Measurements from ENCODE around the gene AP3S1.

The AP3S1 gene

DNA sequence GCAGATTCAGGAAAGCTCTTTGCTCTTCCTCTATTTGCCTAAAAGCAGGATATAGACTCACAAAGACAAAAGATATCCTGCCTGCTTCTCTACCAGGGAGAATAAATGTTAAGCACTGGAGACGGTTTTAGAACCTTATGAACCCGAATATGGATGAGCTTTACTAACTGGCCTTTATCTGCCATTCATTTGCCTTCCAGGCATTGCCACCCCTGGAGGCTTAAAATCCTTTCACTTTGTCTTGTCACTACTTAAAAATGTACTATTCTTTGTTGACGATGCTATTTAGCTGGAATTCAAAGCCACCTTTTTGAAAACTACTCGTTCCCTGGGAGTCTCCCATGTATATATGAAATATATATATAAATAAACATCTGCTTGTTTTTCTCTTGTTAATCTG lies 97.3 kb downstream of the AP3S1 start:
- DNase-seq (ENCODE audit: low read depth in 2 of 2), result no peak

DNA sequence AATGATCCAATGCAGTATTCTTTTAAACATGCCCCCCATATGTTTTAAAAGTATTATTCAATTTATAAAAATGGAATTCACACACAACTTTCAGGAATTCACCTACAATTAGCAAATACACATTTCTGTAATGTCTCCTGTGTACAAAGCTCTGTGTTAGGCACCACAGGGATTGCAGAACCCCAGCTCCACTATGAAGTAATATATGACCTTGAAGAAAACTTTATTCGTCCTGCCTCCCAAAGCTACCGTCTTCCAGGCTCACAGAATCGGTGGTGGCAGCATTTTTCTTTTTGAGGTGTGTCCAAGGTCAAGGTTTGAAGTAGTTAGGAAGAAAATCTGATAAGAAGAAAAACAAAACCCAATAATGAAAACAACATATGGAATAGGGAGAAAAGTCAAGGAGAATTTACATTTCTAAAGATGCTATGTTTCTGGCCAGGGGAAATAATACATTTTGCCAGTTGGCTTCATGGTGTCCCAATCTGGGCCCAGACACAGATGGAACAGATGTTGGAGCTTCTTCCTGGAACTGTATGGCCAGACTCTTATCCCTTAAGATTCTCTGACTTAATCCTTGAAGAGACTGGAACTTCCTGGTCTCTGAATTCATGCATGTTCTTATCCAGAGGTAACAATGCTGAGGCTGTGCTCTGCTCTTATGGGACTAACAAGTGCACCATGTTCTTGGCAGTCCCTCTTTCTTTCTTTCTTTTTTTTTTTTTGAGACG lies 98.5 kb downstream of the AP3S1 start:
- DNase-seq (ENCODE audit: low read depth in 2 of 2), result no peak

DNA sequence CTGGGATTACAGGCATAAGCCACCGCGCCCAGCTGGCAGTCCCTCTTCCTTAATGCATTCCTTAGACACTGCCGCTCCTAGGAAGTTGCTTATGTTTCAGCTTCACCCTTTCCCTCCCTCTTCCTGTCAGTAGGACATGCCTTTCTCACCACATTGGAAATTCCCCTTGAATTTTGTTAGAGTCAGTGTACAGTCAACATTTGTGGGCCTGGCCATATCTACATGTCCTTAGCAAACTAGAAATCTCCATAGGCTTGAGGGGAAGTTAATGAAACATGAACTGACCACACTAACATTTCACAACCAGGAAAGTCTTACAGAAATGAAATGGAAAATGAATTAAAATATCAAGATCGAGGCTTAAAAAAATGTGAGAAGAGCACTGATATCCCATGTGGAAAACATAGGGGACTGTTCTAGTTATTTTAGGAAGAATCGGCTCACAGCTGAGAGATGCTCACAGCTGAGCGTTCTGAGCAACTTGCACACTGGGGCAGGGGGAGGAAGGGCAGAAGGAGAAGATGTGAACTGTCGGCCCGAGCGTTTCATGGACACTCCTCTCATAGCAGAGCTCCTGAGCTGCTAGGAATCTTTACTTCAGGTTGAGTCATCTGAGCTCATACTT lies 99.4 kb downstream of the AP3S1 start:
- no peak for DNase-seq (ENCODE audit: low read depth in 2 of 2)

DNA sequence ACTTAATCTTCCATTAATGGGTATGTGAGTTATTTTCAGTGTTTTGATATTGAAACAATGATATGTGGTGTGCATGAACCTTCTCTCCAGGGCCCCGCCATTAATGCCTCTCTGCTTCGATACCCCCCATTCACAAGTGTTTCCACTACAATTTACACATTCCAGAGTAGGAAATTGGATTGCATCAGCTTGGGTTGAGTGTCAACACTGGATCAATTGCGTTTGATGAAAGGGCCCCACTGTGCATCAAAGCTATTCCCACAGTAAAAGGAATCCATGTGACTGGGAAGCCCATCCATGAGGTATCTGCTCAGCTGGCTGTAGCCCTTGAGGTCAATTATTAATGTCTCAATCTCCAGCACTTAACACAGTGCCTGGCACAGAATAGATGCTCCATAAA lies 102.8 kb downstream of the AP3S1 start:
- DNase-seq (ENCODE audit: low read depth in 2 of 2), result no peak

DNA sequence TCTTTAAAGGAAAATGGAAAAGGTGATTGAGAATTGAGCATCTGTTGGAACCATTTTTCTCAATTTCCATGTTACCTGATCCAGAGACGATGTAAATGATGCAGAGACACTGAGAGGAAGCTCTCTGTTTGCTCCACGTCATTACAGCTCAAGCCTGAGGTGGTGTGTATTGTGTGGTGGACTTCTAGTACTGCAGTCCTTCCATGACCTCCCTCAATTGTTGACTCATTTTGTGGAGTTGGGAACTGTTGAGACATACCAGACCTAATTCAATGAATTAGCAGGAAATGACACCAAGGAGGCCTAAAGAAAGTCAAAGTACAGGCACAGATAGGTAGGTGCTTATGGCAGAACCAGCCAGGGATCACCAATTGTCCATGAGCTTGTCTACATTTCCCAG lies 104.9 kb downstream of the AP3S1 start:
- DNase-seq (ENCODE audit: low read depth in 2 of 2), result no peak

DNA sequence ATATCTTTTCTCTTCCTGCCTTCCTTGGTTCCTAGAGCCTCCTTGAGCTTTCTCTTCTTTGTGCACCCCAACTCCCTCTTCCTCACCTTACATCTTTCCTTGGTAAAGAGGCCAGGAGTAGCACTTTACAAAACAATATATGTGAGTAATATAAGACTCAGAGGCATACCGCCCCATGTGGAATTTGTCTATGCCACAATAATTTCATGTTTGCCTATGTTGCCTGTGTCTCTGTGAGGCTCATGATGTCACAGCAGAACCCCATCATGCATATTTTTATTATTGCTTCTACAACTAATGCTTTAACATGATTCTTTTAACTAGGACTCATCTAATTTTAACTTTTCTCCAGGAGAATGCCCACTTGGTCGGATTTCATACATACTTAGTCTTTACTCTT lies 105.5 kb downstream of the AP3S1 start:
- DNase-seq (ENCODE audit: low read depth in 2 of 2), result no peak

DNA sequence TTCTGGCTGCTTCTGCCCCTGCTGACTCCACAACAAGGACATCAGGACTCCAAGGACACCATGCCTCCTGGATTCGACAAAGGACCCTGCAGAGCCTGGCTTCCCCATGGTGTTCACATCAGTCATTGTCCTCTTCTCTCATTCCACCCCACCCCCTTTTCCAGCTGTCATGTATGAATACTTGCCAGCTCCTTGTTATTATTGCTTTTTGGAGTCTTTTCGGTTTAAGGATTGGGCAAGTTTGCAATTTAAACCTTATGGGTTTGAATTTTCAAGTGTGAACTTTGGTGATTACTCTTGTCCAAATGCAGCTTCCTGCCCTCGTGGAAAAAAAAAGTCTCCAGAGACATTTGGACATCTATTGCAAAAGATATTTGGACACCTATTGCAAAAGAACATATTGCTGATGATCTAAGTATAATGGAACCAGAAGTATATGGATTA lies 106.4 kb downstream of the AP3S1 start:
- no peak for DNase-seq (ENCODE audit: low read depth in 2 of 2)

DNA sequence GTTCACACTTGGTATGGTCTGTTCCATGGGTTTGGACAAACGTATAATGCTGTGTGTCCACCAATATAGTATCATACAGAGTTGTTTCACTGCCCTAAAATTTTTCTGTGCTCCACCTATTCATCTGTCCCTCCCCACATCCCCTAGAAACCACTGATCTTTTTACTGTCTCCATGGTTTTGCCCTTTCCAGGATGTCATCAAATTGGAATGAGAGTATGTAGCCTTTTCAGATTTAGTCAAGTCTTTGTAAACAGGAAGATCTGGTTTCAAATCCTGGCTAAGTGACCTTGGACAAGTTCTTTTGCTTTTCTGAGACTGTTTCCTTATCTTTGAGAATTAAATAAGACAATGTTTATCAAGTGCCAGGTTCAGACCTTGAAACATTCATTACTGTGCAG lies 107.4 kb downstream of the AP3S1 start:
- DNase-seq (ENCODE audit: low read depth in 2 of 2), result no peak

DNA sequence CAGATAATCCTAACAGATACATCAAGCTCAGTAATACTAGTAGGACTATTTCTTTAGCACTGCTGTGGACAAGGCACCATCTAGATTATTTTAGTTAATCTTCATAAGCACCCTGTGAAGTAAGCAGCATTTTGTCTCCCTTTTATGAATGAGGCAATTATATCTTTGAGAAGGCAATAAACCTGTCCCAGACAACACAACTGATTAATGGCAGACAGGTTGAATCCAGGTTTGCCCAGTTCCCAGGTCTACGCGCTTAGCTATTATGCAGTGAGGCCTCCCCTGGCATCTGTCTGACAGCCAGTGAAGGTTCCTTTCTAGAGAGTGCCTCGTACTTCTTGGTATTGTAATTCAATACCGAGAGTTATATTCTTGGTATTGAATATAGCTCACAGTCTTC lies 110.9 kb downstream of the AP3S1 start:
- DNase-seq (ENCODE audit: low read depth in 2 of 2), result no peak

DNA sequence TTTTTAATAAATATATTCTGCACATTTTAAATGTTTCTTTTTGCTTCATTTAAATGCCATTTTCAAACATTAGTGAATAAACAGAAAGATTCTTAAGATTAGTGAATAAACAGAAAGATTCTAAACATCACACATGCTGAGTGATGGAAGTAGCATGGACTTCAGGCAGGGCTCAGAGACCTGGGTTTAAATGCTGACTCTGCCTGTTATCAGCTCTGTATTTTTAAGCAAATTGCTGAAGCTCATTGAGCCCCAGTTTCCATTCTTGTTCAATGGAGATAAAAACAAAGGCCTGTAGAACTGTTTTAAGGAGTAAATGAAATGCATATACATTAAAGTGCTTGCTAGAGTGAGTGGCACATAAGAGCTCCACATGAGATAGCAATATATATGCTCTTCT lies 112.4 kb downstream of the AP3S1 start:
- no peak for DNase-seq (ENCODE audit: low read depth in 2 of 2)

DNA sequence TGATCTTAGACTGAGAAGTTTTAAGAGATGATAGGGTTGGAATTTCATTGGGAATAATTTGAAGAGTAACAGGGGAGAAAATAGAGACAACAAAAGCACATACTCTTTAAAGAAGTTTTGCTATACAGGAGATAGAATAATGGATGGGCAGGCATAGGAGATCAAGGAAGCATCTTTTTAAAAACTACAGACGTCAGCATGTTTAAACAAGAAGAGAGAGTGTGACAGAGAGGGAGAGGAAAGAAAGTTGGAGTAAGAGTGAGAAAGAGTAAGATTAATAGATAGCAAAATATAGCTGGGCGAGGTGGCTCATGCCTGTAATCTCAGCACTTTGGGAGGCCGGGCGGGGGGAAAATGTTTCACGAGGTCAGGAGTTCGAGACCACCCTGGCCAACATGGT lies 115.2 kb downstream of the AP3S1 start:
- no peak for DNase-seq (ENCODE audit: low read depth in 2 of 2)

DNA sequence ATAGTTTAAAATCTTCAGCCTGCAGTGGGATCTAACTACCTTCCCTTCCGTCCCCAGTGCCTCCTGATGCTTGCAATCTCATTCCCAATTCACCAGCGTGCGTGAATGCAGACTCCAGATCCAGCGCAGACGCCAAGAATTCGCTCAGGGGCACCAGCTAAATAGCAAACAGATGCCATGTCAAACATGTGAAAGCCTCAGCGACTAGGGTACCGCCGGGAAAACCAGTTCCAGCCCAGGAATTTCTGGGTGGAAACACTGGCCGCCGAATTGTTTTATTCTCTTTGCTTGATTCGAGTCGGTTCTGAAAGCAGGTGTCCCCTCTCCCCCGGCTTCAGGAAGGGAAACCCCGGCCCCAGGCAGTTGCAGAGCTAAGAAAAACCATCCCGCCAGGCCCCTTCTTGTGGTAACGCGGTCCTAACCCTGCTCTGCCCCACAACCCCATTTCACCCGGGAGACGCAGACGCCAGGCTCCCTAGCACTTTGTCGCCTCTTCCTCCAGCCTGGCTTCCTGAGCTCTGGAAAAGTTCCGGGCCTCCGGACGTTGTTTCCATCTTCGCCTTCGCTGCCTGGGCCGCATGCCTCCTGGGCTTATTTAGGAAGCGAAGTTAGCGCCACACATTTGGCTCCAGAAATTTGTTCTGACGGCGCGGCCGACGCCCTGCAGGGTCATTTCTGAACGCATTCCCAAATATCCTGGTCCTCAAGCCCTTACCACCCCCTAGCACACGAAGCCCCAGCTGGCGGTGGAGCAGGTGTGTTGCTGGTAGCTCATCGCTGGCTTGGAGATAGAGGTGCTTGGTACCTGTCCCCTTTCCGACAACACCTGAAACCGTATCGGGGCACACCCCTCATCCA lies 119.9 kb downstream of the AP3S1 start:
- no peak for DNase-seq (ENCODE audit: low read depth in 2 of 2)

DNA sequence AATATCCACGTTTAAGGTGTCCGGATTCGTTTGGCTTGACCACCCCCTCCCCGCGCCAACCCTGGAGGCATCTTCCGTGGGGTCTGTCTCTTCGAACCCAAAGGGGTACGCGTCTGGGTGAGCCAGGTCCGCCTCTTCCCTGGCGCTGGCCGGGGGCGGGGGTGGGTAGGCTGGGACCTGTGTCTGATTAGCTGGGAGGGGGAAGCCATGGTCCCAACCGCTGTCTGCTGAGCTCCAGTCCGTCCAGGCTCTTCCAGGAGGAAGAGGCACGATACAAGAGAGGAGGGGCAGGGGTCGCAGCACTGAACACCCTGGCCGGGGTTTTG lies 120.5 kb downstream of the AP3S1 start, which contains the start of gene LVRN:
Gene LVRN, plus strand, starts transcription at position 237 of the 326 bp plus-strand sequence. CDS start 143 bp downstream, outside the sequence.
- DNase-seq (ENCODE audit: low read depth in 2 of 2), result no peak

DNA sequence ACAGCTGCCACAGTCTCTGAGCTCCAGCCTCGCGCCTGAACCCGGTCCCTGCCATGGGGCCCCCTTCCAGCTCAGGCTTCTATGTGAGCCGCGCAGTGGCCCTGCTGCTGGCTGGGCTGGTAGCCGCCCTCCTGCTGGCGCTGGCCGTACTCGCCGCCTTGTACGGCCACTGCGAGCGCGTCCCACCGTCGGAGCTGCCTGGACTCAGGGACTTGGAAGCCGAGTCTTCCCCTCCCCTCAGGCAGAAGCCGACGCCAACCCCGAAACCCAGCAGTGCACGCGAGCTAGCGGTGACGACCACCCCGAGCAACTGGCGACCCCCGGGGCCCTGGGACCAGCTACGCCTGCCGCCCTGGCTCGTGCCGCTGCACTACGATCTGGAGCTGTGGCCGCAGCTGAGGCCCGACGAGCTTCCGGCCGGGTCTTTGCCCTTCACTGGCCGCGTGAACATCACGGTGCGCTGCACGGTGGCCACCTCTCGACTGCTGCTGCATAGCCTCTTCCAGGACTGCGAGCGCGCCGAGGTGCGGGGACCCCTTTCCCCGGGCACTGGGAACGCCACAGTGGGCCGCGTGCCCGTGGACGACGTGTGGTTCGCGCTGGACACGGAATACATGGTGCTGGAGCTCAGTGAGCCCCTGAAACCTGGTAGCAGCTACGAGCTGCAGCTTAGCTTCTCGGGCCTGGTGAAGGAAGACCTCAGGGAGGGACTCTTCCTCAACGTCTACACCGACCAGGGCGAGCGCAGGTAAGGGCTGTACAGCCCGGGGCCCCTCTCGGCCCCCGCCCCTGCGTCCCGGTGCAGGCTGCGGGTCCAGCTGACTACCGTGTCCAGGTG lies 121.0 kb downstream of the AP3S1 start:
- no peak for DNase-seq (ENCODE audit: low read depth in 2 of 2)

DNA sequence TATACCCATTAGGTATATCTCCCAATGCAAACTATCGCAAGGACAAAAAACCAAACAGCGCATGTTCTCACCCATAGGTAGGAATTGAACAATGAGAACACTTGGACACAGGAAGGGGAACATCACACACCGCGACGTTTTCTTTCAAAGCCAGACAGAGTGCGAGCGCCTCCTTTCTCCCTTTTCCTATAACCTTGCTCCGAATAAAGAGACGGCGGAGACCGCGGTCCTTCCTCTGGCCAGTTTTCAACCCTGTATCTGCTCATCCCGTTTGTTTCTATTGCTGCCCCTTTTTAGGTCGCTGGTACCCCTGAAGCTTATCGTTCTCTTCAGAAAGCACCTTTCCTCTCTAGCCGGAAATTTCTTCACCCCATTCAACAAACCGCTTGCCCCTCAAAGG lies 121.8 kb downstream of the AP3S1 start:
- no peak for DNase-seq (ENCODE audit: low read depth in 2 of 2)
